Measurements from ENCODE around the gene PPP1R13B. TPM values are rescaled to one million over a fixed set of nuclear protein-coding genes. Genes with fewer than 3 reads are reported as not detected.

The PPP1R13B gene
- total RNA-seq, 1 donor from 2014 or later = 10.1 TPM

DNA sequence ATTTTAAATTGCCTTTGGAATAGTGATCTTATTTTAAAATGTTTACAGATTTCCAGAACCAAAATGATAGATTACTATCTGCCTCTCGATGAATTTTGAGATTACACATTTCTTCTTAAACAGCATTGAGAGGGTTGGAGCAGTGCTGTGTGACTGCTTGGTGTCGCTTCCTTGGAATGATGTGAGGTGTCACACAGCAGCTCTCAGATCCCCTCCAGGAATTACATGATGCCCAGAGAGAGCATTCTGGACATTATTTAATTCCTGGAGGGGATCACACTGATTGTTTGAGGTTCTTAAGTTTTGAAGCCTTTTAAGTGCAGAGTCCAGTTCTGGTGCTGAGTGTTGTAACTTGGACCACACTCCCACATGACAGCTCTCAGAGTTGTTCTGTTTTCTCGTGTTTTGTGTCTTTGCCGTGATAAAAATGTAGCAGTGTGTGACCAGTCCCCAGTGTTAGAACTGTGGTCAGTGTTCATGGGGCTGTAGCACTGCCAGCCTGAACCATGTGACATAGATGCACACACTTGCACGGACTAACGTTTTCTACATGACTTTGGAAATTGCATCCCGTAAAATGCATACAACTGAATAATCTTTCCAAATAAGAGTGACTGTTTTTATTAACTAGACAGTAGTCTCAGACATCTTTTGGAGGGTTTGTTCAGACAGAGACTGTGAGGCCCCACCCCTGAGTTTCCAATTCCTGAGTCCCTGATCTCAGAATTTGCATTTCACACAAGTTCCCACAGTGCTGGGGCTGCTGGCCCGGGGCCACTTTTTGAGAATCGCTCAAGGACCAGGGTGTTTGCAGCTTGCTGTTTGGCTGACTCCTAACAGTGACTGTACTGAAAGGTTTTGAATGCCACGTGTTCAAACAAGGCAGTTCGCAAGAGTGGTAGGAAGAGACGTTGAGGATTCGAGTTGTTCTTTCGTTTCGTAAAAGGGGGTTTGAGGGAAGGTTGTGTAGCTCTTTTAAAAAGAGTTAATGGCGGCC lies 158.2 kb downstream of the PPP1R13B start:
- TF ChIP-seq CTCF (IDR thresholded peaks at IDR 0.05) = no peak
- peak; percentile 41 for DNase-seq (ENCODE audit: low spot score)
- H3K27me3 Mint-ChIP-seq (ENCODE audit: low read depth) = no peaks in the 10 kb centered on the region

GRCh38 chr14:103688441-103688840 lies 158.9 kb downstream of the PPP1R13B start:
- Mint-ChIP-seq H3K27me3 (ENCODE audit: low read depth) (no peaks in the 10 kb centered on the region), H3K9me3 (ENCODE audit: low read depth) (no peaks in the 10 kb centered on the region), H3K4me1 (ENCODE audit: low read depth) (peaks cover 42% of the 10 kb centered on the region), H3K27ac (ENCODE audit: unreplicated experiment) (peak overlapping the region; percentile 46), H3K36me3 (ENCODE audit: low read depth) (peaks cover 11% of the 10 kb centered on the region), H3K4me3 (ENCODE audit: unreplicated experiment) (no peak overlapping the region)
- peak; percentile 24 for DNase-seq (ENCODE audit: low spot score)
- TF ChIP-seq CTCF (IDR thresholded peaks at IDR 0.05) = no peak

More for the DNA sequence above, 158.2 kb downstream of the PPP1R13B start:
- peak overlapping the region; percentile 60 for H3K27ac Mint-ChIP-seq (ENCODE audit: unreplicated experiment)
- H3K9me3 Mint-ChIP-seq (ENCODE audit: low read depth) = no peaks in the 10 kb centered on the region
- no peak overlapping the region for H3K4me3 Mint-ChIP-seq (ENCODE audit: unreplicated experiment)
- peaks cover 14% of the 10 kb centered on the region for H3K36me3 Mint-ChIP-seq (ENCODE audit: low read depth)
- H3K4me1 Mint-ChIP-seq (ENCODE audit: low read depth) = peaks cover 42% of the 10 kb centered on the region

DNA sequence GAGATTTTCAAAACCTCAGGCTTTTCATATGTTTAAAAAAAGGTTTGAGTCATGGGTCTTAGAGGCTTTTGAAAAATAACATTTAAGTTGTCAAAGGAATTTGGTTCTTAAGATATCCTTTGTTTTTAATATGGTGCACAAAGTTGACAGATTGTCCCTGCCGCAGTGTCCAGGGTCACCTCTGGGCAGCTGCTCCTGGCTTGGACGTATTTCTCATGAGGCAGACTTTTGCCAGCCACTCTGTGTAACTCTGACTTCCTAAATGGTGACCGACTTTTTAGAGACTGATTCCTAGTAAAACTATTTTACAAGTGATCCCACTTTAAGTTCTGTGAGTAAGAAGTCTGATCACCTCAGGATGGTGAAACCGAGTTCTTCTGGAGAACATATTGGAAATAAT lies 159.7 kb downstream of the PPP1R13B start:
- peak; percentile 2 for DNase-seq (ENCODE audit: low spot score)
- Mint-ChIP-seq H3K9me3 (ENCODE audit: low read depth) (no peaks in the 10 kb centered on the region), H3K27ac (ENCODE audit: unreplicated experiment) (peak overlapping the region; percentile 89), H3K4me3 (ENCODE audit: unreplicated experiment) (no peak overlapping the region), H3K36me3 (ENCODE audit: low read depth) (peaks cover 16% of the 10 kb centered on the region), H3K4me1 (ENCODE audit: low read depth) (peaks cover 42% of the 10 kb centered on the region), H3K27me3 (ENCODE audit: low read depth) (no peaks in the 10 kb centered on the region)
- no peak for TF ChIP-seq CTCF (IDR thresholded peaks at IDR 0.05)

DNA sequence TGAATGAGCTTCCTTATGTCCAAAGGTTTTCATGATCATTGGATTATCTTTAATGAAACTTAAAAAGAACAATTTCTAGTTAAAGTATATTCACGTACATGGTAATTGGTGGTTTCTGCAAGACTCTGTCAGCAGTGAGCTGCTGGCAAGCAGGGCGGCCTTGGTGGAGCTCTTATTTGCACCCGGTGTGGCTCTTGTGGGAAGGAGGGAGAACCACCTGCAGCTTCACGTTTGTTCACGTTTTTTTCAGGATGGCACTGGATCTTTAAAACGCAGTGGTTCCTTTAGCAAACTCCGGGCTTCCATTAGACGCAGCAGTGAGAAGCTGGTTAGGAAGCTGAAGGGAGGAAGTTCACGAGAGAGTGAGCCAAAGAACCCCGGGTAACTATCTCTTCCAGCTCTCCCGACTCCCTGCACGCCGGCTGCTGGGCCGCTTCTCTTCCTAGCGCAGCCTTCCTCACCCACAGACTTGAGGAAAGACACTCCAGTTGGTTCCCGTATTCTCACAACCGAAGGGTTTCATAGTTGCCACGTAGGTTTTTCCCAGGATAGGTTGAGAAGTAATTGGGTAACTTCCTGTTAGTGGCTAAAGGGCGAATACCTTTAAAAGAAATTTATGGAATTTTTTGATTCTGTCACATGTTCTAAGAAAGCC lies 160.4 kb downstream of the PPP1R13B start:
- Mint-ChIP-seq H3K4me3 (ENCODE audit: unreplicated experiment) (no peak overlapping the region), H3K27me3 (ENCODE audit: low read depth) (no peaks in the 10 kb centered on the region), H3K4me1 (ENCODE audit: low read depth) (peaks cover 42% of the 10 kb centered on the region), H3K36me3 (ENCODE audit: low read depth) (peaks cover 16% of the 10 kb centered on the region), H3K9me3 (ENCODE audit: low read depth) (no peaks in the 10 kb centered on the region), H3K27ac (ENCODE audit: unreplicated experiment) (peak overlapping the region; percentile 98)
- DNase-seq (ENCODE audit: low spot score) = peak; percentile 42
- no peak for TF ChIP-seq CTCF (IDR thresholded peaks at IDR 0.05)
